Measurements from ENCODE around the gene HOMER3.

Gene HOMER3

DNA sequence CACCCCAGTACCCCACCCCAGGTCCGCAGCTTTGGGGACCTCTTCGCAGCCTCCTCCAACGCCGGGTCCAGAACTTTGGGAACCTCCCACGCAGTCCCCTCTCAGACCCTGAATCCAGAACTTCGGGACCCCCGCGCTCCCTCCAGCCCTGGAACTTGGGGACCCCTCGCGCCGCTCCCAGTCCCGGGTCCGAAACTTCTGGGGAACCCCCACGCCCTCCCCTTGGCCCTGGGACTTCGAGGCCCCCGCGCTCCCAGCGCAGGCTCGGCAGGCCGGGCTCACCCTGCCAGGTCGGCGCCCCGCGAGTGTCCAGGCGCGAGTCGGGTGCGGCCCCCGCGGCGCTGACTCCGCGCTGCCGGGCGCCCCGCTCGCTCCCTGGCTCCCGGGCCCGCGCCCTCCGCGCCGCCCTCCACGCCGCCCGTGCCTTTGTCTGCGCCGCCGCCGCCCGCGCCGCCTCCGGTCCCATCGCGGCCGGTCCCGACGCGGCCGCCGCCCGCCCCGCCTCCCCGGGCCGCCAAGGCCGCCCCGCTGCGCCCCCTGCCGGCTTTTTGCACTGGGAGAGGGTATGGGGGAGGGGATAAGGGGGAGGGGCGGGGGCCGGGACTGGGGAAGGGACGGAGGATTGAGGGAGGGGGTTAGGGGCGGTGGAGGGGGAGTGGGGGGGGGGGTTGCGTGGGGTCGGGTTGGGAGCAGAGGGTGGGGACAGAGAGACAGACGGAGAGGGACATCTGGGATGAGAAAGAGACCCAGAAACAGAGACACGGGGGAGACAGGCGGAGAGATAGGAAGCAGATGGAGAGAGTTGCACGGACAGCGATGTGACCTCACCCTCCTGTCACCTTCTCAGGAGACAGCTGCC lies at the start of gene HOMER3:
Gene HOMER3, minus strand, starts transcription at position 449 of the 859 bp plus-strand sequence. CDS start 2,235 bp downstream, outside the sequence.
- DNase-seq, result peak; percentile 70 to 72

DNA sequence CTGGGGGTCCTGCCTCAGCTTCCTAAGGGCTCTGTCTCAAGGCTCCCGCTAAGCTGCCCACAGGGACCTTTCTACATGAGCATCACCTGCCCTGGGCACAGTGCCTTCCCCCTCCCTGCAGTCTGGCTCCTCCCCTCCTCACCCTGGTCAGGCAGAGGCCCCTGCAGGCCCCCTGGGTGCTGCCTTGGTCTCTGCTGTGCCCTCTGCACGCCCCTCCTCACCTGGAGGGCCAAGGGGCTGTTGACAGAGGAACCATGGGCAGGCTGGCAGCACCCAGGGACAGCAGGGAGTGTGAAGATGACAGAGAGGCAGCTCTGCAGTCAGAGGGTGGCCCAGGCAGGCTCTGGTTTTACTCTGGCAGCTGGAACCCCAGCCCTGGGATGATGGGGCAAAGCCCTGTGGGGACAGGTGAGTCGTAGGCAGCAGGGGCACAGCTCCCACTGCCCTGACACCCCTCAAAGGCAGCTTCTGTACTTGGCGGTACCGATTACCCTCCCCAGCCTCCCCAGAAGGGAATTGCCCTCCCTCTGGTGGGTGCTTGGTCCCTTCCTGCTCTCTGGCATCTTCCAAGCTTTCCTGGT lies 49.2 kb upstream of the HOMER3 start:
- no peak for DNase-seq

DNA sequence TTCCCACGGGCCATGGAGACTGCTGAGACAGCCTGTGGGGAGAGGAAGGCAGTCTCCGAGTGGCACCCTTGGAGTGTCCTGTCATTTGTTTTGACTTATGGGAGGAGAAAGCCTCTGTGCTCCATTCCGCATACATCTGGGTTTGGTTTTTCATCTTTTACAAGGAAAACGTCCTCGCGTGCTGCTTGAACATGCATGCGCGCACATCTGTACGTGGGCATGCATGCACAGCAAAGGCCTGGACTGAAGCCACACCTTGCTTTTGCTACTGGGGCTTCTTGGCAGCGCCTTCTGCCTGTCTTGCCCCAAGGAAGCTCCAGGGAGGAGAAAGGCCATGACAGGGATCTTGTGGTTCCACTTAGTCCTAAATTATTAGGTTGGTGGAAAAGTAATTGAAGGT lies 48.3 kb upstream of the HOMER3 start:
- no peak for DNase-seq

DNA sequence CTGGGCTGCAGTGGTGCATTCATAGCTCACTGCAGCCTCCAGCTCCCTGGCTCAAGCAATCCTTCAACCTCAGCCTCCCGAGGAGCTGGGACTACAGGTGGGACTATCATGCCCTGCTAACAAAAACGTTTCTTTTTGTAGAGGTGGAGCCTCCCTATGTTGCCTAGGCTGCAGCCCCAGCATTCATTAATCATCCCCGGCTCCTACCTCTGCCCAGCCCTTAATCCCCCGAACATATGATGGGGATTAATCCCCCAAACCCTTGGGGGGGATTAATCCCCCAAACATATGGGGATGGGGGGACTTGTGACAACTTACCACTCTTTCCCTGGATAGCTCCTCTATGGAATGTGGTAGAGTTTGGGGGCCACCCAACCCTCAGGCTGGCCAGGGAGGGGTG lies 46.4 kb upstream of the HOMER3 start:
- no peak for DNase-seq

DNA sequence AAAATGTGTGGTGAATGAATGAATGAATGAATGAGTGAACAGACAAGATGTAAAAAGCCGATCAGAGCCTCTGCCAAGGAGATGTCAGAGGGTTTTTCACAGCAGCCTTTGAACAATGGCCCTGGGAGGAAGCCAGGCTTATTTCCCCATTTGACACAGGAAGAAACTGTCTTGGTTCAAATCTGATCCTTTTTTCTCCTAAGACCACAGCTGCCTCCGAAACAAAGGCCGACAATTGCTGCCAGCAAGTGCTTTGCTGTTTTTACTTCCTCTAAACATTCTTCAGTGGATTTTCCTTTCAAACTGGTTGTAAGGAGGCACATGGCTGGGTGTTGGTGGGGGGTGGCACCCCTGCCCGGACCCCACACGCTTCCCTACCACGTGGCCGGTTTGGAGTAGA lies 44.2 kb upstream of the HOMER3 start:
- DNase-seq, result no peak

DNA sequence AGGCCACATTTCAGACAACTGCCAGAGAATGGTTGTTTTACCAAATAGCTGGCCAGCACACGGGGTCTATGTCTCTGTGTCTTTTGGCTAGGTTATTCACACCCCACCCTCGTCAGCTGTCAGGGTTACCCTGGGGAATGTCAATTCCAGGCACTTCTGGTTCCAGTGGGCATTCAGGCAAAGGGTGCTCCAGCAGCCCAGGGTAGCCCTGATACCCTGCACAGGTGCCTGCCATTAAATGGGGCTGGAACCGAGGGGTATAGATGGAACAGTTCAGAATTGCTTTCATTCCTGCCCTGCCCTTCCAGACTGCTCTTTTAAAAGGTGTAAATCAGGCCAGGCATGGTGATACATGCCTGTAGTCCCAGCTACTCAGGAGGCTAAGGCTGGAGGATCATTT lies 43.2 kb upstream of the HOMER3 start:
- DNase-seq, result no peak

DNA sequence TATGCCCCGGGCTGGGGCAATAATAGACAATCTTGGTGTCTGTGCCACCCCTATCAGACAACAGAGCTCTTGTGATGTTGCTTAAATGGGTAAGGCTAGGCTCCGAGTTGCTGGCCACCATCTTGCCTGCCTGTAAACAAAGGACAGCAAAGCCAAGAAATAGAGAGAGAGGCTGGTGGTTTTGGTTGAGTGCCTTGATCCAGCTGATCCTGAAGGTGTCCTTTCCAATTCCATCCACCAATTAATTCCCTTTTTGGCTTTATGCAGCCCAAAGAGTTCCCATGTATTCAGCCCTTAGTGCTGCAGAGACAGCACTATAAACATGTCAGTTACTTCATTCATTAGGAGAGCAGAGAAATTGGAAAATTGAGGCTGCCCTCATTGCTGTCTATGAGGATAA lies 41.7 kb upstream of the HOMER3 start:
- no peak for DNase-seq

DNA sequence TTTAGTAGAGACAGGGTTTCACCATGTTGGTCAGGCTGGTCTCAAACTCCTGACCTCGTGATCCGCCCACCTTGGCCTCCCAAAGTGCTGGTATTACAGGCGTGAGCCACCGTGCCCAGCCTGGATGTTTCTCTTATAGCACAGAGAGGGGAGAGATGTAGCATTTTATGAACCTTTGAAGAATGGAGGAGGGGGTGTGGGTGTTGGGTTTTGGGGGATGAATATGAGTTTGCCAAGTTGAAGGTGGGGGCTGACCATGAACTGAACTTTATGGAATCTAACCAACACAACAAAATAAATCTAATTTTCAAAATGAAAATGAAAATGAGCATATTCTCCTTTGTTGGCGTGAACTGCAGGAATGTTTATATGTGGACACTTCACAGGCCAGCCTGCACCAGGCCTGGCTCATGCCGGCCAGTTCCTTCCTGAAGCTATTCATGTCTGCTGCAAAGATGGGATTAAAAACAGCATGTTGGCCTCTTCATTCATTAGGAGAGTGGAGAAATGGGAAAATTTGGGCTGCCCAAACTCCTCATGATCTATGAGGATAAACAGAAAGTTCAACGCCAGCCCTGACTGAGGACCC lies 39.5 kb upstream of the HOMER3 start:
- no peak for DNase-seq

DNA sequence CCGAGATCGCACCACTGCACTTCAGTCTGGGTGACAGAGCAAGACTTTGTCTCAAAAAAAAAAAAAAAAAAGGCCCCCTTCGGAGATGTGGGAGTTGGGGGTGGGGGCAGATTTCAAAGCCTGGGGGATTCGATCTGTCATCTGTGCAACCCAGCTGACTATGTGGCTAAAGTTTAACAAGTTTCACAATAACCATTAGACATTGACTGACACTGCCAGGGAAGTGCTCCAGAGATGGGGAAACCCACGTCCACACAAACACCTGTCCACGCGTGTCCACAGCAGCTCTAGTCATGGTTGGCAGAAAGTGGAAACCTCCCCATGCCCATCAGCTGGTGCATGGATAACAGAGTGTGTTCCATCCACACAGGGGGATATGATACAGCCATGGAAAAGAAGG lies 37.6 kb upstream of the HOMER3 start:
- no peak for DNase-seq

DNA sequence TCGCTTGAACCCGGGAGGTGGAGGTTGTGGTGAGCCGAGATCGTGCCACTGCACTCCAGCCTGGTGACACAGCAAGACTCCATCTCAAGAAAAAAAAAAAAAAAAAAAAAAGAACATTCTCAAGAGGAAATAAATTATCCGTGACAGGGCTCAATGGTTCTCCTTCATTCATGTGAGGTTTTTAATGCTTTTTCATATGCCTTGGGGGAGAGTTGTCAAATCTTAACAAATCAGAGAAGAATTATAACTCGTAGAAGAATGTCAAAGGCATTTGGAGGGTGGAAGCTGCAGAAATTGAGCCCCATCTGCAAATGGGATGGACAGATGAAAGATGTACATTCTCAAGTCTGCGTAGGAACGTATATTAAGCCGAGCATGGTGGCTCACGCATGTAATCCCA lies 34.9 kb upstream of the HOMER3 start:
- DNase-seq, result no peak

DNA sequence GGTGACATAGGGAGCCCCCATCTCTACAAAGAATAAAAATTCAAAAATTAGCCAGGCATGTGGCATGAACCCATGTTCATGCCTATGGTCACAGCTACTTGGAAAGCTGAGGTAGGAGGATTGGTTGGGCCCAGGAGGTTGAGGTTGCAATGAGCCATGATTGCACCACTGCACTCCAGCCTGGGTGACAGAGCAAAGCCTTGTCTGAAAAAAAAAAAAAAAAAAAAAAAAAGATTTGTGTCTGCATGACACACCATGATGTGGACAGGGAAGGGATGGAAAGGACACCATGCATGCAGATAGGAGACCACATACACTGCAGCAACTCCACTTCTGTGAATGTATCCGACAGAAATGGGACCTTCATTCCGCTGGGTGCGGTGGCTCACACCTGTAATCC lies 34.0 kb upstream of the HOMER3 start:
- DNase-seq, result no peak

DNA sequence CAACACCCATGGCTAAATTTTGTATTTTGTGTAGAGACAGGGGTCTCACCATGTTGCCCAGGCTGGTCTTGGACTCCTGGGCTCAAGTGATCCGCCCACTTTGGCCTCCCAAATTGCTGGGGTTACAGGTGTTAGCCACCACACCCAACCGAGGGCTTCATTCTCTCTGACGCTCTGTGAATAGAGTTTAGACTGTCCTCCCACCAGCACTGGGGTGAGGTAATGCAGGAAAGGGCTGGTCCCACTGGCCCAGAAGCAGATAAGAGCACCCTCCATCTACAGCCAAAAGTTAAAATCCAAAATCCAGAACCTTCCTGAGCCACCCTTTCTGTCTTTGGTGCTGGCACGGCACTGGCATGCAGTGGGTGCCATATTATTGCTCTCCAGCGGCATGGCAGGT lies 31.8 kb upstream of the HOMER3 start:
- DNase-seq, result no peak

DNA sequence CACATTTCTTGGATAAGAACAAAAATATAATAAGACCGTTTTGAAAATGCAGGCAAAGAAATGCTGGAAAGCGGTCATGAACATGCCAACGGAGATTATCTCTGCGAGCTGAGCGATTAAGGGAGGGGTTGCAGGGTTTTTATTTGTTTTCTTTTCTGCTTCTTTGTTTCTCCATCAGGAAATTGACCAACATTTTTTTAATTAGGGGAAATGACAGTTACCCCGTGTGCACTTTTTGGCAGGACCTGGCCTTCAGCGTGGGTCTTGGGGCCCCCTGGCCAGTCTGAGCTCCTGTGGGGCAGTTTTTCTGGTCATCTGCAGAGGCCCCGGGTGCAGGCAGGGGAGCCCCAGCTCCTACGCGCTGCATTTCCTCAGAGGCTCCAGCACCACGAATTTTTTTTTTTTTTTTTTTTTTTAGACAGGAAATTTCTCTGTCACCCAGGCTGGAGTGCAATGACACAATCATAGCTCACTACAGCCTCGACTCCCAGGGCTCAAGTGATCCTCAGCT lies 31.3 kb upstream of the HOMER3 start:
- no peak for DNase-seq

DNA sequence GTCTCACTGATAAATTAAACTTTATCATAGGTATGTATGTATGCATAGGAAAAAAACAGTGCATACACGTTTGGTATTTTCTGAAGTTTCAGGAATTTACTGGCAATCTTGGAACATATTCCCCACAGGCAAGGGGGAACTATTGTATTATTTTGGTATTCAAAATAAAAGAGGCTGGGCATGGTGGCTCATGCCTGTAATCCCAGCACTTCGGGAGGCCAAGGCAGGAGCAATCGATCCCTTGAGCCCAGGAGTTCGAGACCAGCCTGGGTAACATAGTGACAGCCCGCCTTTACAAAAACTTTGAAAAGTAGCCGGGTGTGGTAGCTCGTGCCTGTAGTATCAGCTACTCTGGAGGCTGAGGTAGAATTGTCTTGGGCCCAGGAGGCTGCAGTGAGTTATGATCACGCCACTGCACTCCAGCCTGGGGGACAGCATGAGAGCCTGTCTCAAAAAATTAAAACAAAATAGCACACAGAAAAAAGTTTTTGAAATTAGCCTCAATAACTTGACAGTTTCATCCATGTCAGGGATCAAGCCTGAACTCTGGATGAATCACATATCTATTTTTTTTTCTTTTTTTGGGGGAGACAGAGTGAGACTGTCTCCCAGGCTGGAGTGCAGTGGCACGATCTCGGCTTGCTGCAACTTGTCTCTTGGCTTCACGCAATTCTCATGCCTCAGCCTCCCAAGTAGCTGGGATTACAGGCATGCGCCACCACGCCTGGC lies 29.1 kb upstream of the HOMER3 start:
- no peak for DNase-seq

DNA sequence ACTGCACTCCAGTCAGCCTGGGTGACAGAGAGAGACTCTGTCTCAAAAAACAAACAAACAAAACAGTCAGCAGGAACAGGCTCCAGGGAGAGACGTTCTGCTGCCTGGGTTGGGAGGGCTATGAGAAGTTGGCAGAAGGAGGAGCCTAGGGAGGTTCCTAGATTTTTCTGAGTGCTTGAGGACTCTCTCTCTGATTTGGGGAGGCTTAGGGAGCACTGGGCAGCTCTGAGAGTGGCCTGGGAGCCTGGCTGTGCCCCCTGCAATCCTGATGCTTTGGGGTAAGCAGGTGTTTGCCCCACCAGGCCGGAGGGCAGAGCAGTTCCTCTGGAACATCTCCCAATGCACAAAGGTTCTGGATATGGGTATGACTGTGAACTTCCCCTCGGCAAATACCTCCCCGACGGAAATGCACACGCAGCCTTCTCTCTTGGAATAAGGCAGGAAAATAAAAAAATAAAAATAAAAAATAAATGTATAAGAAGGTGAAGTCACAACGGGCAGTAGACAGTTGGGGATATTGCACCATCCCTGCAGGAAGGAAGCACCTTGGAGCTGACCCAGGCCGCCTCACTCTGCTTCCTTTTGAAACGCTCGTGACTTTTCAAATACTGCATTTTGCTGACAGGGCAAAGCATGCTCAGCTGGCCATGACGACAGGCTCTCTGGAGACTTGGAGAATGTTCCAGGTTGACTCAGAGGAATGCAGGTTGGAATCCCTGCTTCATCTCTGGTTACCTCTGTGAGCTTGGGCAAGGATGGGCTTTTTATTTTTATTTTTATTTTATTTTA lies 26.5 kb upstream of the HOMER3 start:
- DNase-seq, result no peak

DNA sequence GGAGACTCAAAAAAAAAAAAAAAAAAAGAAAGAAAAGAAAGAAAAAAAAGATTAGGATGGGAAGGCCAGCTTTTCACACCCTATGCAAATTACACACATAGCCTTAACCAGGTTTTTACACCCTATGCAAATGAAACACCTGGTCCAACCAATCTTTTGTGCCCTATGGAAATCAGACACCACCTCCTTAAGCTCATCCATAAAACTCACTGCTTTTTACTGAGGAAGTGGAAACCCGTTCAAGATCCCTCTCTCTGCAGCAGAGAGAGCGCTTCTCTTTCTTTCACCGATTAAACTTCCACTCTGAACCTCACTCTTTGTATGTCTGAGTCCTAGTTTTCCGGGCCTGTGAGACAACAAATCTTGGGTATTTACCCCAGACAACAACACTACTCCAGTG lies 25.3 kb upstream of the HOMER3 start:
- DNase-seq, result no peak

DNA sequence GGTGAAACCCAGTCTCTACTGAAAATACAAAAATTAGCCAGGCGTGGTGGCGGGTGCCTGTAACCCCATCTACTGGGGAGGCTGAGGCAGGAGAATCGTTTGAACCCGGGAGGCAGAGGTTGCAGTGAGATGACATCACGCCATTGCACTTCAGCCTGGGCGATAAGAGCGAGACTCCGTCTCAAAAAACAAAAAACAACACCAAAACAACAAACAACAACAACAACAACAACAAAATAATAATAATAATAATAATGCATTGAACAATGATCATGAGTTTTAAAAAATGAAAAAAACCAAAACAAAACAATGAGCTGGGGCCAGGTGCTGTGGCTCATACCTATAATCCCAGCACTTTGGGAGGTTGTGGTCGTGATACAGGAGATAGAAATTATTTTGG lies 23.1 kb upstream of the HOMER3 start:
- no peak for DNase-seq

DNA sequence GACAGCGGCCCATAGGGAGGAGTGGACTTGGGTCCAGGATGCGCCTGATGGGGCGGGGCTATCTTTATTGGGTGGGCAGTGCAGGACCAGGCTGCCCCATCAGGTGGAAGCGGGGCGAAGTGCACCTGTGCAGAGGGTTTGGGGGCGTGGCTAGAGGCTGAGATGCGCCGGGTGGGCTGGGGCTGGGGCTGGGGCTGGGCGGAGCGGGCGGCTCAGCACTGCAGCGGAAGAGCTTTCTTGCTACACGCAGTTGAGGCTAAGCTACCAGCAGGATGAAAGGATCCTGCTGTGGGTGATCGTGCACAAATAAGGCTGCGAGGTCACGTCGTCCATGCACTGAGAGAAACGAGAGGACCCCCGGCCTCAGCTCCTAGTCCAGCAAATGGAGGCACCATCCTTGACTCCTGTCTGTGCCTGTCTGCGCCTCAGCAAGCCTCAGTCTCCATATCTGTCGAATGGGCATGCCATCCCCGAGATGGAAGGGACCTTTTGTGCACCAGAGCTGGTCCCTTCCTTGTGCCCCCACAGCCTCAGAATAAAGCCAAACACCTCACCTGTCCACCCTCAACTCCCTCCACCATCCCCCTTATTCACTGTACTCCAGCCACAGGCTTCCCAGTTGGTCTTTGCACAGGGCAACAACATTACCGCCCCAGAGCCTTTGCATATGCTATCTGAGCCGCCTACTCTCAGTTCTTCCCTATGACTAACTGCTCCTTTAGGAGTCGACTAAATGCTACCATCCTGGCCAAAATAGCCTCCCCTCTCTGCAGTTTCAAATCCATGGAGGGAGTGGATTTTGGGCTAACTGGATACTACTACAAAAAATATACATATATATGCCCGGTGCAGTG lies 21.0 kb upstream of the HOMER3 start:
- DNase-seq, result no peak

DNA sequence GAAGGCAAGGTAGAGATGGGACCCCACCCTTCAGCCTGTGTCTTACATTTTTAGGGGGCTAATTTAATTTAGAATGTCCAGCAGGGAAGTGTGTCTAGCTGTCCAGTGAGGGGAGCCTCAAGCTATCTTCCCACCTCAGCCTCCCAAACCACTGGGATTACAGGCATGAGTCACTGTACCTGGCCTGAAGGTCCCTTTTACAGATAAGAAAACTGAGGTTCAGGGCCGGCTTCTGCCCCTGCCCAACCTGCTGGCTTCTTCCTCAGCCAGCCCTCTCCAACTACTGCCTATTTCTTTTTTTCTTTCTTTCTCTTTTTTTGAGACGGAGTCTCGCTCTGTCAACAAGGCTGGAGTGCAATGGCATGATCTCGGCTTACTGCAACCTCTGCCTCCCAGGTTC lies 19.4 kb upstream of the HOMER3 start:
- DNase-seq, result no peak

DNA sequence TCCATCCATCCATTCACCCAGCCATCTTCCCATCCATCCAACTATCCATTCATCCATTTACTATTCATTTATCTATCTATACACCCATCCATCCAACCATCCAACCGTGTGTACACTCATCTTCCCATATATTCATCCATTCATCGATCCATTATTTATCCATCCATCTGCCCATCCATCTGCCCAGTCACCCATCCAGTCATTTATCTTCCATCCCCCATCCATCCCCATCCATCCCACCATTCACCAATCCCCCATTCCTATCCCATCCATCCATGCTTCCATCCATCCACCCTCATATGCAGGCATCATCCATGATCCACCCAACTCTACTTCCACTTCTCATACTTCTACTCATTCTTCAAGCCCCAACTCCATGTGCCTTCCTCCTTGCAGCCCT lies 14.0 kb upstream of the HOMER3 start:
- DNase-seq, result no peak

DNA sequence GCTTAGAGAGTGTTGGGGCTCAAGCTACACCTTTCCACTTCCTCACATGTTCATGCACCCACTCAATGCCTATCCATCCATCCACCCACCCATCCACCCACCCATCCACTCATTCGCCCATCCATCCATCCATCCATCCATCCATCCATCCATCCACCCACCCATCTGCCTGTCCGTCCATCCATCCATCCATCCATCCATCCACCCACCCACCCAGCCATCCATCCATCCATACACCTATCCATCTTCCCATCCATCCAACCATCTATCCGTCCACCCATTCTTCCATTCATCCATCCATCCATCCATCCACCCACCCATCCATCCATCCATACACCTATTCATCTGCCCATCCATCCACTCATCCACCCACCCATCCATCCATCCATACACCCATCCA lies 13.1 kb upstream of the HOMER3 start:
- DNase-seq, result no peak
